Esophagus muscularis mucosa (tissue), 3 donors: ENCODE measurements around the gene ATP5F1D.

Experiments used
- CTCF ChIP-seq, 3 experiments: fragments of 200-600 bp in 2 of 3; fragments of 450-650 bp in 1 of 3; sonication (generic) in 2 of 3; IDR thresholded peaks; one replicate each; pipeline ENCODE4 v1.5.1; 2017 to 2019; ENCODE audit warnings: antibody characterized with exemption in 3 of 3, mild to moderate bottlenecking in 2 of 3, moderate library complexity in 1 of 3
- POLR2A ChIP-seq: fragments of 450-650 bp; IDR thresholded peaks from one replicate; pipeline ENCODE4 v1.6.1; 2017; ENCODE audit warnings: antibody characterized with exemption, moderate library complexity, mild to moderate bottlenecking, low read depth

GRCh38 chr19:1231729-1232637, 9.6 kb upstream of the ATP5F1D start:
- TF ChIP-seq CTCF (IDR thresholded peaks at IDR 0.05) (no peak), POLR2A (no peak)
